ENCODE results near the gene FAM234A.
"Not testable (repeated sequence)": the region's sequence is repeated elsewhere in the genome, so short reads cannot be mapped to it uniquely, and the experiment has no call there.

Gene FAM234A

DNA sequence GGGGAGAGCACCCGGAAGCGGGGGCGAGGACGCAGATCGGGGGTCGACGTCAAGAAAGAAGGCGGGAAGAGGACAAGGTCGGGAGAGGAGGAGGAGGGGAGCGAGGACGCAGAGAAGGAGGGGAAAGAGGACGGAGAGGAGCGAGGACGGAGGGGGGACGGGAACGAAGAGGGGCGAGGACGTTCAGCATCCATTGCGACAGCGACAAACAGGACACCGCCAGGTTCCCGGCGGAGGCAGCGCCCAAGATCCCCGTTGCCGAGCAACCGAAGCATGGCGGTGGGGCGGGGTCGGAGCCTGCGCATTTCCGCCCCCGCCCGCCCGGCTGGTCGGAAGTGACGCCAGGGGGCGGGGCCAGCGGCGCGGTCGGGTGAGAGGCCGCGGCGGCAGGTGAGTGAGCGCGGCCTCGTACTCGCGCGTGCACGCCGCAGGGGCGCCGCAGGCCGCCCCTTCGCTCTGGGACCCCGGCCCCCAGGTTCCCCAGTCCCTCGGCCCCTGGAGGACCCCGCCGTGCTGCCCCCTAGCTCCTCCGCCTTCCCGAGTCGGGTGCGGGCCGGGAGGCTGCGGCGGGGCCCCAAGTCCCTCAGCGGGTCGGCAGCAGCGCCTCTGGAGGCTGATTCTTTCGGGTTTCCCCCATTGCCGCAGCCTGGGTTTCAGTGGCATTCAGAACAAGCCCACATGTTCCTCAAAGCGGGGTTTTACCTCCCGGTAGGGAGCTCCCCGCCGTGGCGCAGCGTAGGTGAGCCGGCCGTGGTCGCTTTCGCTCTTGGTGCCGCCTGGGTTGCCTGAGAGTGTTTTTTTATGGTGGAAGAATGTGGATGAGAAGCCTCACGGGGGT is at the start of gene FAM234A:
Gene FAM234A (plus strand): TSS at position 354 of the 838 bp plus-strand sequence. CDS start 19,593 bp downstream, outside the sequence.
- DNase-seq: peak; percentile 86

- DNase-seq: no peak
These were observed 49.4 kb upstream of the FAM234A start for GRCh38 chr16:185213-185612.

GRCh38 chr16:185691-186090 is 48.9 kb upstream of the FAM234A start:
- DNase-seq: no peak

DNA sequence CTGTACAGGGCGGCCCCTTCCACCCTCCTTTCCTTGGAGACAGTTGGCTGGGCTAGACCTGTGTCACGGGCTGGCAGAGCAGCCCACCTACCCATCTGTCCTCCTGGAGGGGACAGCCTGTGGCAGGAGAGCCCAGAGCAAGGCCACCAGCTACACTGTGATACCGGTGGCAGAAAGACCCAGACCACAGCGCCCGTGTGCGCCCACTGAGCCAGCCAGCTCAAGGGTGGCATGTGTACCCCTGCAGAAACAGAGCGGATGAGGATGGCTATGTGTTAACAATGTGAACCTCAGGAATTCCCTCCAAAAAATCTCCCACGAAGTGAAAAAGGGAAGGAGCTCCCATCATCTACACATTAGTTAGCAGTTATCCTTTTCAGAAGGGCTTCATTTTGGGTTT is 47.3 kb upstream of the FAM234A start:
- no peak for DNase-seq

- DNase-seq: no peak
These were observed 45.9 kb upstream of the FAM234A start for GRCh38 chr16:188674-189073.

- no peak for DNase-seq
These were observed 44.9 kb upstream of the FAM234A start for GRCh38 chr16:189604-190186.

DNA sequence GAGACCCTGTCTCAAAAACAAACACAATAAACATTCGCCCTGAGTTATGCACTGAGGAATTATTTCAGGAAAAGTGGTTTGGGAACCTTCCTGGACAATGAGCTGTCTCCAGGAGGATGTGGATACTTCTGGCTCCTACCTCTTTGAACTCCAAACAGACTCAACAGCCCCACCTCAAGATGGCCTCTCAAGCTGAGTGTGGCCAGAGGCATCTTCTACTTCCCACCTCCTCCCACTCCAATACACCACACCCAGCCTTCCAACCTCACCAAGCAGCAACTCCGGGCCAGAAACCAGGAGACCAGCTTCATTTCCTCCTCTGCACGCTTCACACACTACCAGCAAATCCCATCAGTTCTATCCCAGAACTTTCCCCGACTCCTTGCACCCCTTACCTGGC is 42.8 kb upstream of the FAM234A start:
- DNase-seq: no peak

DNA sequence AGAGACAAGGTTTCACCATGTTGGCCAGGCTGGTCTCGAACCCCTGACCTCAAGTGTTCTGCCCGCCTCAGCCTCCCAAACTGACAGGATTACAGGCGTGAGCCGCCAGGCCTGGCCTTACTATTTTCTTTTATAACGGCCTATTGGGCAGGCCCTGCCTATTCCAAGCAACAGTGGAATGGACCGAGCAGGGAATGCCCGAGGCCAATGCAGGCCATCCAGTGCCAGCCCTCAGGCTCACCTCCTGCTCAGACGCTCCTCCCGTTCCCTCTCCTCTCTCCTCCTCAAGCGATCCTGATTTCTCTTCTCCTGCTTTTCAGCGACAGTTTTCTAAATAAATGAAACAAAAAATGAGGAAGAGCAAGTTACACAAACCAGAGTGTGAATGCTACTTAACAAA is 41.9 kb upstream of the FAM234A start:
- DNase-seq: no peak

GRCh38 chr16:193441-193840 is 41.2 kb upstream of the FAM234A start:
- no peak for DNase-seq

DNA sequence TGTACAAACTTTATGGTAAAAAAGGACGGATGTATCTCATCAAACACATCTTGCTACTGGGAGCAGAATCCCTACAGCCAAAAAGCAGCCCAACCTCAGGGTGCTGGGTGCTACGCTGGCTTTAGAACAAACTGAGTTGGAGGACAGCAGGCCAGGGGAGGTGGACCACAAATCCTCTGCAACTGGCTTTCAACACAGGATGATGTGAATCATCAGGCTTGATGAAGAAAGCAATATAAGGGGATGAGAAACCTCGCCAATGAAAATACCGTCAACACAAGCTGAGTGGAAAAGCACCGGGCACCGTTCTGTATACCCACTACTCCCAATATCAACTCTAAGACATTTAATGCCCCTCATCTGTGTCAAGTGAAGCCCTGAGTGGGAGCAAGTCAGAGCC is 40.1 kb upstream of the FAM234A start:
- DNase-seq: no peak

DNA sequence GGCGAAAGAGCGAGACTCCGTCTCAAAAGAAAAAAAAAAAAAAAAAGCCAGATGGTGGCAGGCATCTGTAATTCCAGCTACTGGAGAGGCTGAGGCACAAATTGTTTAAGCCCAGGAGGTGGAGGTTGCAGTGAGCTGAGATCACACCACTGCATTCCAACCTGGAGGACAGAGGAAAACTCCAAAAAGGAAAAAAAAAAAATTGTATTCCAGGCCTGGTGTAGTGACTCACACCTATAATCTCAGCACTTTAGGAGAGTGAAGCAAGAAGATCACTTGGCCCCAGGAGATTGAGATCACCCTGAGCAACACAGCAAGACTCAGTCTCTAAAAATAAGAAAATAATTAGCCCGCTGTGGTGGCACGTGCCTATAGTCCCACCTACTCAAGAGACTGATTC is 34.2 kb upstream of the FAM234A start:
- no peak for DNase-seq

- no peak for DNase-seq
These were observed 31.4 kb upstream of the FAM234A start for GRCh38 chr16:203246-203645.

- not testable (repeated sequence) for DNase-seq
These were observed 30.6 kb upstream of the FAM234A start for GRCh38 chr16:204046-204445.

DNA sequence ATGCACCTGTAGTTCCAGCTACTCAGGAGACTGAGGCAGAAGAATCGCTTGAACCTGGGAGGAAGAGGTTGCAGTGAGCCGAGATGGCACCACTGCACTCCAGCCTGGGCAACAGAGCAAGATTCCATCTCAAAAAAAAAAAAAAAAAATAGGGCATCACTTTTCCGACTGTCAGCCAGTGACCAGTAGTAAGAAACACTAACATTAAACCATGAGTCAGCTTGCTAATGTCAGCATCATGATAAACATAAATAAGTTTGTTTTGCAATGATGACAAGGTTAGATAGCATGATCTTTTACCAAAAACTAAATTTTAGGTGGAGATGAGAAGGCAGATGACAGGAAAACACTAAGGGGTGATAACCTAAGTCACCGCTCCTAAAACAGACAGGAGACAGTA is 25.3 kb upstream of the FAM234A start:
- not testable (repeated sequence) for DNase-seq

DNA sequence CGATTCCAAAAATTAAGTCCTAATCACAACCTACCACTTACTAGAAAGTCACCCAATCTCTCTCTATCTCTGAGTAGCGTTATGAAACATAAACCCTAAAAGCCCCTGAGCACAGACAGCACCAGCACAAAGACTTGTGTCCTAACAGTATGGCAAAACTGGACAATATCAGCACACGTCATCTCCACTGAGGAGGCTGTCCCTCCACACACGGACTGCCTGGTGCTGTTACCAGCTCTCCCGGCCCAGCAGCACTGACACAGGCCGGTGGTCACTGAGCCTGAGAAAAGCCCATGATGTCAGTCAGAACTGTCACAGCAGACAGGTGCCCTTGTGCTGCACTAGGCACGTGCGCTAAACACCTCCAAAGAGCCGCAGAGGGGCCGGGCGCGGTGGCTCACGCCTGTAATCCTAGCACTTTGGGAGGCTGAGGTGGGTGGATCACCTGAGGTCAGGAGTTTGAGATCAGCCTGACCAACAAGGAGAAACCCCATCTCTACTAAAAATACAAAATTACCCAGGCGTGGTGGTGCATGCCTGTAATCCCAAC is 22.9 kb upstream of the FAM234A start:
- not testable (repeated sequence) for DNase-seq

DNA sequence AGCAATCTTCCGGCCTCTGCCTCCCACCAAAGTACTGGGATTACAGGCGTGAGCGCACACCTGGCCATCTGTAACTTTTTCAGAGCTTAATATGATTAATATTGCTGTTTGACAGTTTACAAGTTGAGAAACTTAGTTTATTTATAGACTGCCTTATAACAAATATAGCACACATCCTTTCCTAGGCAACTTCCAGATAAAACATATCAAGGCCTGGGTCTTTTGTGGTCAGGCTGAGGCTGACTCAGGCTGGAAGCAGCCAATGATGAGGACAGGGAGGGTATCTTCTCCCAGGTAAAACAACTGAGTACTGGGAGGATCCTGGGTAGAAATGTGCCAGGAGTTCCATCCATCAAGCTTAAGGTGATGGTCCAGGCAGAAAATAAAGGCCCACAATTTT is 21.6 kb upstream of the FAM234A start:
- DNase-seq: no peak

GRCh38 chr16:220021-220420 is 14.6 kb upstream of the FAM234A start:
- DNase-seq: no peak

GRCh38 chr16:228151-228851 is 6.3 kb upstream of the FAM234A start:
- DNase-seq: no peak

- peak; percentile 83 for DNase-seq
These were observed 5.5 kb upstream of the FAM234A start, which contains the start of gene LUC7L for GRCh38 chr16:228852-229730. Gene LUC7L (minus strand): TSS chr16:229449. CDS start chr16:229339, 110 bp downstream.

DNA sequence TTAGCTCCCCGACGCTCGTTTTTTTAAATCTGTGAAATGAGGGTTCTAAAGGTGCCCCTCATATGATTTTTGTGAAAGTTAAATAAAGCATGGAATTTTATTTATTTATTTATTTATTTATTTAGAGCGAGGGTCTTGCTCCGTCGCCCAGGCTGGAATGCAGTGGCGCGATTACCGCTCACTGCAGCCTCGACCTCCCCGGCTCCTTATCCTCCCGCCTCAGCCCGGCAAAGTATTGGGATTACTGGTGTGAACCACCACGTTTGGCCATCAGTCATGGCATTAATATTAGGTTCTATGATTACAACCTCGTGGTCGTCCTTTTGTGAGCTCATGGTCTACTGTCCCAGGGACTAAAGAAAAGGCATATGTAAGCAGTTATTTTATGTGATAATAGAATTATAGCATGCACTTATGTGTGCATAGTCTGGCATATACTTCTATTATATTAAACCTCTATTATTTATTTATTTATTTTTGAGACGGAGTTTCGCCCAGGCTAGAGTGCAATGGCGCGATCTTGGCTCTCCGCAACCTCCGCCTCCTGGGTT is 4.8 kb upstream of the FAM234A start:
- DNase-seq: no peak

DNA sequence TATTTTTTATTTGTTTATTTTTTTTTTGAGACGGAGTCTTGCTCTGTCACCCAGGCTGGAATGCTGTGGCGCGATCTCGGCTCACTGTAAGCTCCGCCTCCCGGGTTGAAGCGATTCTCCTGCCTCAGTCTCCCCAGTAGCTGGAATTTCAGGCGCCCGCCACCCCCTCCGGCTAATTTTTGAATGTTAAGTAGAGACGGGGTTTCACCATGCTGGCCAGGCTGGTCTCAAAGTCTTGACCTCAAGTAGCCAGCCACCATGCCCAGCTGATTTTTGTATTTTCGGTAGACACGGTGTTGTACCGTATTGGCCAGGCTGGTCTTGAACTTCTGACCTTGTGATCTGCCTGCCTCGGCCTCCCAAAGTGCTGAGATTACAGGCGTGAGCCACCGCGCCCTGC is 4.3 kb upstream of the FAM234A start:
- DNase-seq: not testable (repeated sequence)

DNA sequence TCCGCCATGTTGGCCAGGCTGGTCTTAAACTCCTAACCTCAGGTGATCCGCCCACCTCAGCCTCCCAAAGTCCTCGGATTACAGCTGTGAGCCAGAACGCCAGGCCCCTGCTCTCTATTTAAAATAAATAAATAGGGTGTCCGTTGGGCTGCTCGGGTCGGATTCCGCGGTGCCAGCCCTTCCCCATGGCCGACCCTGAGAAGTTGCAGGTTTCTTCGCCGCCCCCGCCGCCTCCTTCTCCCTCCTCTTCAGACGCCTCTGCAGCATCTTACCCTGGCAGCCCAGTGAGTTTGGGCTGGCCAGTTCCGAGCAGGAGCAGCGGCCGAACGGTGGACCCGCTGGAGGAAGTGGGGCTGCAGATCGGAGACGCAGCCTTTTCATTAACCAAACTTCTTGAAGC is 3.7 kb upstream of the FAM234A start:
- no peak for DNase-seq
